CD4-positive, alpha-beta T cell treated with Interleukin-10 for 1 hour (primary cell): ENCODE data around the gene P4HTM.
"Not testable (repeated sequence)": the region's sequence is repeated elsewhere in the genome, so short reads cannot be mapped to it uniquely, and the experiment has no call there.

Experiments
- DNase-seq: peaks from one replicate; pipeline ENCODE4 v3.0.0-alpha.2; 2020

P4HTM gene

GRCh38 chr3:48985831-48986376 is 4.1 kb upstream of the P4HTM start:
- DNase-seq, result no peak

GRCh38 chr3:48989126-48989795 is 780 bp upstream of the P4HTM start:
- DNase-seq, result no peak

- DNase-seq, result peak; percentile 45
Observed at GRCh38 chr3:48990636-48991469, 812 bp downstream of the P4HTM start.

GRCh38 chr3:48991851-48992545 is 2.0 kb downstream of the P4HTM start:
- DNase-seq, result no peak

GRCh38 chr3:48993834-48994233 is 3.8 kb downstream of the P4HTM start:
- DNase-seq, result no peak

GRCh38 chr3:48996640-48997039 is 6.6 kb downstream of the P4HTM start:
- DNase-seq, result no peak

- no peak for DNase-seq
Observed at GRCh38 chr3:48997102-48997635, 7.1 kb downstream of the P4HTM start.

- no peak for DNase-seq
Observed at GRCh38 chr3:48997714-48998637, 7.9 kb downstream of the P4HTM start.

- no peak for DNase-seq
Observed at GRCh38 chr3:48999085-48999858, 9.2 kb downstream of the P4HTM start.

- no peak for DNase-seq
Observed at GRCh38 chr3:49001155-49001554, 11.1 kb downstream of the P4HTM start.

- DNase-seq, result no peak
Observed at GRCh38 chr3:49004352-49005302, 14.6 kb downstream of the P4HTM start.

GRCh38 chr3:49005303-49005680 is 15.3 kb downstream of the P4HTM start:
- no peak for DNase-seq

GRCh38 chr3:49005998-49006397 is 16.0 kb downstream of the P4HTM start:
- DNase-seq, result no peak

- DNase-seq, result no peak
Observed at GRCh38 chr3:49006408-49007067, 16.5 kb downstream of the P4HTM start.

- peak; percentile 98 for DNase-seq
Observed at GRCh38 chr3:49007068-49007770, 17.2 kb downstream of the P4HTM start, which contains the start of gene WDR6. Gene WDR6 (plus strand): TSS chr3:49007391. CDS start chr3:49007432, 41 bp downstream.

GRCh38 chr3:49007771-49008528 is 17.9 kb downstream of the P4HTM start:
- peak; percentile 93 for DNase-seq

- DNase-seq, result not testable (repeated sequence)
Observed at GRCh38 chr3:49008627-49009026, 18.6 kb downstream of the P4HTM start.

GRCh38 chr3:49009396-49009795 is 19.4 kb downstream of the P4HTM start:
- no peak for DNase-seq
